H9 (cell line): ENCODE results near the gene MBLAC1. TPM values are rescaled to one million over a fixed set of nuclear protein-coding genes. Genes with fewer than 3 reads are reported as not detected.

Experiments
- DNase-seq: peaks from one replicate; pipeline ENCODE4 v3.0.0-alpha.2; 2017
- H2AFZ ChIP-seq: one replicate; pipeline ENCODE4 v1.6.1; 2013; ENCODE audit warnings: mild to moderate bottlenecking, low read length, control low read depth, moderate library complexity
- H2AK5ac ChIP-seq: 2 replicates; pipeline ENCODE4 v1.6.1; 2013; ENCODE audit warnings: low read length, control low read depth, mixed read lengths; ENCODE audit not compliant: insufficient read length
- H2BK120ac ChIP-seq: one replicate; pipeline ENCODE4 v1.6.1; 2013; ENCODE audit warnings: low read depth, mild to moderate bottlenecking, low read length, control low read depth, inconsistent platforms; ENCODE audit not compliant: poor library complexity, severe bottlenecking
- H2BK12ac ChIP-seq: 2 replicates; pipeline ENCODE4 v1.6.1; 2013; ENCODE audit warnings: low read length, control low read depth, mixed read lengths, low read depth; ENCODE audit not compliant: insufficient read length
- H2BK15ac ChIP-seq: 2 replicates; pipeline ENCODE4 v1.6.1; 2013; ENCODE audit warnings: low read depth, low read length, control low read depth
- H2BK20ac ChIP-seq: one replicate; pipeline ENCODE4 v1.6.1; 2013; ENCODE audit warnings: low read depth, mild to moderate bottlenecking, low read length, control low read depth, inconsistent platforms; ENCODE audit not compliant: poor library complexity, severe bottlenecking
- H2BK5ac ChIP-seq: 2 replicates; pipeline ENCODE4 v1.6.1; 2013; ENCODE audit warnings: low read length, control low read depth, mixed read lengths; ENCODE audit not compliant: insufficient read length
- H3K14ac ChIP-seq: 2 replicates; pipeline ENCODE4 v1.6.1; 2013; ENCODE audit warnings: low read length, control low read depth; ENCODE audit not compliant: insufficient read depth
- H3K18ac ChIP-seq: 2 replicates; pipeline ENCODE4 v1.6.1; 2013; ENCODE audit warnings: low read depth, mild to moderate bottlenecking, mixed read lengths, low read length, control low read depth; ENCODE audit not compliant: insufficient read length
- H3K23ac ChIP-seq: 2 replicates; pipeline ENCODE4 v1.6.1; 2013; ENCODE audit warnings: low read length, control low read depth, mixed read lengths, low read depth; ENCODE audit not compliant: insufficient read length
- H3K23me2 ChIP-seq: 2 replicates; pipeline ENCODE4 v1.6.1; 2013; ENCODE audit warnings: low read depth, mild to moderate bottlenecking, mixed read lengths, low read length, control low read depth; ENCODE audit not compliant: insufficient read length, poor library complexity, severe bottlenecking
- H3K27ac ChIP-seq: 2 replicates; pipeline ENCODE4 v1.5.1; 2013; ENCODE audit warnings: low read length, control low read depth, mixed read lengths, low read depth; ENCODE audit not compliant: insufficient read length
- H3K27me3 ChIP-seq: 2 replicates; pipeline ENCODE4 v1.6.1; 2013; ENCODE audit warnings: low read length, control low read depth, inconsistent platforms; ENCODE audit not compliant: insufficient read depth
- H3K4ac ChIP-seq: 2 replicates; pipeline ENCODE4 v1.6.1; 2013; ENCODE audit warnings: low read depth, mild to moderate bottlenecking, control low read depth, inconsistent platforms, low read length, moderate library complexity
- H3K4me1 ChIP-seq: 2 replicates; pipeline ENCODE4 v1.6.1; 2013; ENCODE audit warnings: low read length, control low read depth, inconsistent platforms; ENCODE audit not compliant: insufficient read depth
- H3K4me2 ChIP-seq: 2 replicates; pipeline ENCODE4 v1.6.1; 2013; ENCODE audit warnings: low read length, control low read depth, mixed read lengths; ENCODE audit not compliant: insufficient read length, insufficient read depth
- H3K56ac ChIP-seq: 2 replicates; pipeline ENCODE4 v1.6.1; 2013; ENCODE audit warnings: low read depth, mild to moderate bottlenecking, mixed read lengths, low read length, control low read depth; ENCODE audit not compliant: insufficient read length
- H3K79me1 ChIP-seq: 2 replicates; pipeline ENCODE4 v1.6.1; 2013; ENCODE audit warnings: low read depth, mild to moderate bottlenecking, moderate library complexity, low read length, control low read depth, inconsistent platforms; ENCODE audit not compliant: insufficient read depth, poor library complexity, severe bottlenecking
- H3K79me2 ChIP-seq: 2 replicates; pipeline ENCODE4 v1.6.1; 2013; ENCODE audit warnings: low read length, control low read depth, inconsistent platforms; ENCODE audit not compliant: insufficient read depth
- H3K9ac ChIP-seq: 2 replicates; pipeline ENCODE4 v1.6.1; 2013; ENCODE audit warnings: low read length, control low read depth, mixed read lengths; ENCODE audit not compliant: insufficient read length; ENCODE audit errors: extremely low read depth
- H3K9me3 ChIP-seq: one replicate; pipeline ENCODE4 v1.6.1; 2013; ENCODE audit warnings: low read depth, low read length, inconsistent platforms; ENCODE audit not compliant: control insufficient read depth
- H3T11ph ChIP-seq: one replicate; pipeline ENCODE4 v1.6.1; 2013; ENCODE audit warnings: mild to moderate bottlenecking, low read length, control low read depth, inconsistent platforms
- H4K20me1 ChIP-seq: one replicate; pipeline ENCODE4 v1.6.1; 2013; ENCODE audit not compliant: control insufficient read depth, insufficient read length, insufficient read depth
- H4K5ac ChIP-seq: 2 replicates; pipeline ENCODE4 v1.6.1; 2013; ENCODE audit warnings: low read depth, mild to moderate bottlenecking, mixed read lengths, low read length, control low read depth; ENCODE audit not compliant: insufficient read length
- H4K8ac ChIP-seq: replicated peaks from 2 replicates; pipeline ENCODE4 v1.6.1; 2013; ENCODE audit warnings: low read length, control low read depth, mixed read lengths, low read depth; ENCODE audit not compliant: insufficient read length
- H4K91ac ChIP-seq: 2 replicates; pipeline ENCODE4 v1.6.1; 2013; ENCODE audit warnings: low read depth, mild to moderate bottlenecking, moderate library complexity, mixed read lengths, low read length, control low read depth; ENCODE audit not compliant: insufficient read length
- H3K27ac Mint-ChIP-seq, 3 experiments: 2 replicates in 2 of 3; 3 replicates in 1 of 3; pipeline ENCODE4 v1.8.0; 2020 to 2021; ENCODE audit warnings: mixed read lengths in 3 of 3, mild to moderate bottlenecking in 1 of 3, moderate library complexity in 1 of 3
- H3K27me3 Mint-ChIP-seq: 2 replicates; pipeline ENCODE4 v1.8.0; 2021; ENCODE audit warnings: low read depth, mild to moderate bottlenecking, moderate library complexity, mixed read lengths
- H3K36me3 Mint-ChIP-seq, 3 experiments: 2 replicates in 2 of 3; 3 replicates in 1 of 3; pipeline ENCODE4 v1.8.0; 2020 to 2021; ENCODE audit warnings: low read depth in 3 of 3, mixed read lengths in 3 of 3; ENCODE audit not compliant: insufficient read depth in 1 of 3
- H3K4me1 Mint-ChIP-seq, 2 experiments: 2 replicates each; pipeline ENCODE4 v1.8.0; 2020; ENCODE audit warnings: mixed read lengths in 2 of 2
- H3K4me3 Mint-ChIP-seq, 2 experiments: 2 replicates in 1 of 2; 3 replicates in 1 of 2; pipeline ENCODE4 v1.8.0; 2020 to 2021; ENCODE audit warnings: mild to moderate bottlenecking in 2 of 2, mixed read lengths in 2 of 2, moderate library complexity in 1 of 2
- H3K9me3 Mint-ChIP-seq, 2 experiments: 2 replicates in 1 of 2; 3 replicates in 1 of 2; pipeline ENCODE4 v1.8.0; 2020; ENCODE audit warnings: mild to moderate bottlenecking in 2 of 2, mixed read lengths in 2 of 2, moderate library complexity in 1 of 2
- CTCF ChIP-seq: fragments of 200-600 bp; sonication (generic); conservative IDR thresholded peaks from 3 replicates; pipeline ENCODE4 v1.8.0; 2021; ENCODE audit warnings: antibody characterized with exemption, mild to moderate bottlenecking
- WGBS: extraction: QIAGEN DNeasy Blood & Tissue Kit; methylation state at CpG from one replicate; pipeline ENCODE4 v1.1.7; 2013; ENCODE audit warnings: missing lambda C conversion rate, low lambda C conversion rate, mixed read lengths; ENCODE audit not compliant: insufficient read length; ENCODE audit errors: extremely low coverage; 5-methylcytosine and 5-hydroxymethylcytosine counted together
- total RNA-seq: library from RNA; stranded (reverse); gene quantifications from 2 replicates; pipeline ENCODE4 v1.2.1, GENCODE V29; 2021

Gene MBLAC1
- total RNA-seq, 1 experiment from 2014 or later = 1.9 TPM

DNA sequence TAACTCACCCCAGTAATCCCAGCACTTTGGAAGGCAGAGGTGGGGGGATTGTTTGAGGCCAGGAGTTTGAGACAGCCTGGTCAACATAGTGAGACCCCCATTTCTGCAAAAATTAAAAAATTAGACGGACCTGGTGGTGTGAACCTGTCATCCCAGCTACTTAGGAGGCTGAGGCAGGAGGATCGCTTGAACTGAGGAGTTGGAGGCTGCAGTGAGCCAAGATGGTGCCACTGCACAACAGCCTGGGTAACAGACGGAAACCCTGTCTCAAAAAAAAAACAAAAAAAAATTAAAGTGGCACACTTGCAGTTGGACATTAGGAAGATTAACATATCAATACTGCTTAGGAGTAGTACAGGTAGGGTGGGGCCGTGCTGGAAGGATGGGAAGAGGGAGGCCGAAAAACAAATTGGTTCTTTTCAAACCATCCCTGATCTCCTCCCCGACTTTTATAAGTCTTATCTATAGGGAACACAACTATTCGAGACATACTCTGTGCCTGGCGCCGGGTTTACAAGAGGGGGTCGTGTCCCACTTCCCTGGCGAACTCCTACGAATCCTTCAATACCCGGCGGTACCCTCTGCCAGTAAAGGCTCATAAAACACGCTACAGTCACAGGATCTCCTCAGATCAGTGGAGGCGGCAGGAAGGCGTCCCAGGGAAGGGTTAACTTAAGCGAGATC is 8.2 kb upstream of the MBLAC1 start:
- H3K36me3 Mint-ChIP-seq = peaks cover 7 to 24% (median 17%) of the 10 kb centered on the region in 3 experiments; a peak in 5 of 7 replicates
- no peak overlapping the region for H2BK12ac ChIP-seq
- TF ChIP-seq CTCF = no peak

More for the DNA sequence above, 8.2 kb upstream of the MBLAC1 start:
- Histone ChIP-seq H3K9ac (peak overlapping the region; percentile 94), H2BK20ac (no peak overlapping the region), H4K5ac (peak overlapping the region; percentile 8), H3K18ac (no peak overlapping the region), H3K27ac (no peak overlapping the region), H3K14ac (peak overlapping the region; percentile 88), H3T11ph (no peak overlapping the region), H2AFZ (no peak overlapping the region), H3K79me2 (no peaks in the 10 kb centered on the region), H2AK5ac (no peak overlapping the region), H3K4ac (no peak overlapping the region), H3K23me2 (peaks cover 5% of the 10 kb centered on the region), H3K4me1 (no peaks in the 10 kb centered on the region), H4K8ac (no peak overlapping the region), H3K9me3 (no peaks in the 10 kb centered on the region), H3K79me1 (no peaks in the 10 kb centered on the region), H4K20me1 (no peaks in the 10 kb centered on the region), H3K27me3 (no peaks in the 10 kb centered on the region), H3K56ac (no peak overlapping the region), H4K91ac (no peak overlapping the region), H3K4me2 (peak overlapping the region; percentile 97), H2BK120ac (no peak overlapping the region), H2BK5ac (no peak overlapping the region), H2BK15ac (no peak overlapping the region), H3K23ac (no peak overlapping the region)
- H3K4me3 Mint-ChIP-seq = peak overlapping the region; percentile 96 to 98
- no peak for DNase-seq
- H3K9me3 Mint-ChIP-seq = no peaks in the 10 kb centered on the region
- H3K27ac Mint-ChIP-seq = peak overlapping the region; percentile 99
- no peaks in the 10 kb centered on the region for H3K27me3 Mint-ChIP-seq
- H3K4me1 Mint-ChIP-seq = peaks cover 12 to 14% of the 10 kb centered on the region in 2 experiments
- no CpG with 5 or more reads among the region's 18 CpGs for WGBS
